HFF-Myc (cell line): ENCODE measurements around the gene RIMOC1.
A peak's percentile ranks its signal among the peaks of the same experiment; 100 is the strongest.

Source experiments
- DNase-seq: peaks from one replicate; pipeline ENCODE4 v3.0.0-alpha.2; 2011; ENCODE audit warnings: low read depth; ENCODE audit errors: extremely low read depth
- H3K4me3 ChIP-seq: replicated peaks from 2 replicates; pipeline ENCODE4 v1.5.1; 2011; ENCODE audit warnings: low read depth, mild to moderate bottlenecking, control low read depth, low read length
- TF ChIP-seq, protein P1 (sequence below): IDR thresholded peaks from 2 replicates; pipeline ENCODE4 v1.5.1; 2012; ENCODE audit warnings: mild to moderate bottlenecking, low read depth, low read length, control low read depth; ENCODE audit errors: missing control alignments

Gene RIMOC1

DNA sequence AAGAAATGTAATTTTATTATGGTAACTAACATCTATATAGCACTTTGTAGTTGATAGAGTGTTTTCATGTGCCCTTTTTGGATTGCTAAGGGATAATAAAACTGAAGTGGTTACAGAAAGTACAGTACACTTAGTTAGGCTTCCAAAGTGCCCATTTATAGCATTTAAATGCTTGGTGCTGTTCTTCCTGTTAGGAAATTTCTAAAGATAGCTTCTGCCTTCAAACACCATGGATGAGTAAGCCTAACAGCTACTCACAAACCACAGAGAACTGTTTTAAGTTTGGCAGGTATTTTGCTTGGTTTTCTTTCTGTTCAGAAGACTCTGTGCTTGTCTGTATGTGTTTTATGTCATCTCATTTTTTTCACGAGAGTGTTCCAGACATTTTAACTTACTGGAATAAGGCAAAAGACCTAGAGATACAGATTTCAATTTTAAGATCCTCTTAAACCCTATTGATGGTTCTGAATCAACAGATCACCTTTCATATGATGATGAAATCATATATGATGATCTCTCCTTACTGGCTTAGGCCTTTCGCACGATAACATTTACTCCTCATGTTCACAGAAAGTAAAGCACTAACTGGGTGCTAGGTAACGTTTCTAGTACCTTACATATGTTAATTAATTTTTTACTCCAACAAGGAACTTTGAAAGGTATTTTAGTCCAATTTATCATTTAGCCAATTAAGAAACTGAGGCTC is 4.4 kb downstream of the RIMOC1 start:
- no peak overlapping the region for H3K4me3 ChIP-seq
- TF ChIP-seq, protein P1, sequence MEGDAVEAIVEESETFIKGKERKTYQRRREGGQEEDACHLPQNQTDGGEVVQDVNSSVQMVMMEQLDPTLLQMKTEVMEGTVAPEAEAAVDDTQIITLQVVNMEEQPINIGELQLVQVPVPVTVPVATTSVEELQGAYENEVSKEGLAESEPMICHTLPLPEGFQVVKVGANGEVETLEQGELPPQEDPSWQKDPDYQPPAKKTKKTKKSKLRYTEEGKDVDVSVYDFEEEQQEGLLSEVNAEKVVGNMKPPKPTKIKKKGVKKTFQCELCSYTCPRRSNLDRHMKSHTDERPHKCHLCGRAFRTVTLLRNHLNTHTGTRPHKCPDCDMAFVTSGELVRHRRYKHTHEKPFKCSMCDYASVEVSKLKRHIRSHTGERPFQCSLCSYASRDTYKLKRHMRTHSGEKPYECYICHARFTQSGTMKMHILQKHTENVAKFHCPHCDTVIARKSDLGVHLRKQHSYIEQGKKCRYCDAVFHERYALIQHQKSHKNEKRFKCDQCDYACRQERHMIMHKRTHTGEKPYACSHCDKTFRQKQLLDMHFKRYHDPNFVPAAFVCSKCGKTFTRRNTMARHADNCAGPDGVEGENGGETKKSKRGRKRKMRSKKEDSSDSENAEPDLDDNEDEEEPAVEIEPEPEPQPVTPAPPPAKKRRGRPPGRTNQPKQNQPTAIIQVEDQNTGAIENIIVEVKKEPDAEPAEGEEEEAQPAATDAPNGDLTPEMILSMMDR = no peak

DNA sequence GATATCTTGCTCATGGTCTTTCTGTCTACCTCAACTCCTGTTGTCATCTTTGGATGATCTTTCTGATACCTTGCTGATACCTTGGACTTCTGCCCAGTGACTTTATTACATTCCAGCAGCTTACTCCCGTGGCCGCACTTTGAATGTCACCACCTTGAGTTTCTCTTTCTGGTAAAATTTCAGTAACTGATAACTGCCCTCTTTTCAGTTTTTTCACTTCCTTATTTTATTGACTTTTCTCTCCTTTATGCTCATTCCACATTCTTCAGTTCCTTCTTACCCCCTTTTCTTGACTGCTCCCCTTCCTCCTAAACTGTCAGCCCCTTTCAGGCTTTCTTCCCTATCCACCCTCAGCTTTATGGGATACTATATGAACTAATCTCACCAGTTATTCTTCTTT is 14.0 kb downstream of the RIMOC1 start:
- H3K4me3 ChIP-seq = no peak overlapping the region
- TF ChIP-seq, protein P1 = no peak
- no peak for DNase-seq

More for the DNA sequence above, 4.4 kb downstream of the RIMOC1 start:
- no peak for DNase-seq

DNA sequence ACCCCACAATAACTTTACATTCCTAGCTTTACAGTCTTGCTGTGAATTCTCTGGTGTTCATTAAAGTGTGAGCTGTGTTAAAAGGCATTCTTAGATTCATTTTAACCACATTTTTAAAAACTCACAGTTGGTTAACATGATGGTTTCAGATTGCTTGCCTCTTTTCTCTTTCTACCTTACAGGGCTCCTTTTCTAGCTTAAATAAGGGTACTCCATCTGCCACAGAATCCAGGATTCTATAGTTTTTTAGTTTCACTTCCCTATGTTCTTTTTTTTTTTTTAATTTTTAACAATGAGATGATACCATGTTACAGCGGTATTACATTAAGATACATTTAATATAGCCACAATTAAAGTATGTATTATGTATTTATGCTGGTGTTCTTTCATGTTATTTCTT is 17.0 kb downstream of the RIMOC1 start:
- TF ChIP-seq, protein P1 = no peak
- H3K4me3 ChIP-seq = no peak overlapping the region
- DNase-seq = no peak

DNA sequence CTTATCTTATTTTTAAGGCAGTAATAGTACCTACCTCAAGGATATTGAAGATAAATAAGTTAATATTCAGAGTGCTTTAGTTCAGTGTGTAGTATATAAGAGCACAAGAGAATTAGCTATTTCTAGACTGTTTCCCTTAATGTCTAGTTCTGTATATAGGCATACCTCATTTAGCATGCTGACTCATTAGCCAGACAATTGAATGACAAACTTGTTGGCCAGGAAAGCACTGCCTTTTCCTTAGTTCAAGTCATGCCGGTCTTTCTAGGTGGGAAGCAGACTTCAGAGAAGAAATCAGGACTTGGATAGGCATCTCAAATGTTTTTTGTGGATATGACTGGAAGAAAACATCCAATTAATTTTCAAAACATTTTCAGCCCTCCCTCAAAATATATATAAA is 17.7 kb downstream of the RIMOC1 start:
- TF ChIP-seq, protein P1 = no peak
- DNase-seq = no peak

DNA sequence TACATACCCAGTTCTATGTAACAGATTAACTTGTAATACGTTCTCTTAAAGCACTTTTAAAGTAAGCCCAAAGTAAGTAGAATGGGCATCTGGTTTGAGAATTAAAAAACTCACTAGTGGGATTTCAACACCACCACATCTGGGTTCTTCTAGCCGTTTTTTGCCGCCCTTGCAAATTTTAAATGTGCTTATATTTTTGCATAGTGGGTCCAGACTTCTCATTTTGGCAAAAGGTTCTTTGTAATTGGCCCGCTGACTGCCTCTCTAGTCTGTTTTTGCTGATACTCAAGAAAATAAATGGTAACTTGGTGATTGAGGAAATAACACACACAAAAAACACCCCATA is 20.4 kb downstream of the RIMOC1 start:
- DNase-seq = no peak
- H3K4me3 ChIP-seq = peak overlapping the region; percentile 69
- TF ChIP-seq, protein P1 = no peak

More for the DNA sequence above, 17.7 kb downstream of the RIMOC1 start:
- H3K4me3 ChIP-seq = no peak overlapping the region

DNA sequence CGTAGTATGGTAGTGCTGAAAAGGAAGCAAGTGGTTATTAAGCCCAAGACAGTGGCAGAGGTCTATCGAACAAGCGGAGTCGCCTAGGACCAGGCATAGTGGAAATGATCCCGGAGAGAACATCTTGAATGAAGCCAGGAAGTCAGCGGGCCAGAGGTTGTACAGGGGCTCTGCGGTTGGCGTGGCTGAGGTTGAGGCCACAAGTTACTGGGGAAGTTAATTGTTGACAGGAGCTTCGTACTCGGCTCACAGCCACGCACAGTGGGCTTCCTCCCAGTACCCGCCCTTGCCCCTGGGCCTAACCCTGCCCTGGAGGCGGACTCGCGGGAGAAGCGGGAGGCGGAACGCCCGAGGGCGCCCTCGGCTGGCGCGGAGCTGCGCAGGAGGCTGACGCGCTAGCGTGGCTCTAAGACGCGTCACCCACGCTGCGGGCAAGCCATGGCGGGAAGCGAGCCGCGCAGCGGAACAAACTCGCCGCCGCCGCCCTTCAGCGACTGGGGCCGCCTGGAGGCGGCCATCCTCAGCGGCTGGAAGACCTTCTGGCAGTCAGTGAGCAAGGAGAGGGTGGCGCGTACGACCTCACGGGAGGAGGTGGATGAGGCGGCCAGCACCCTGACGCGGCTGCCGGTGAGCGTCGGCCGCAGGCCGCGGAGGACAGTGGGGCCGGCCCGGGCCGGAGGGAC is 20.9 kb downstream of the RIMOC1 start, which contains the start of gene FBXO4:
FBXO4 (plus strand) TSS at position 410 of the 683 bp plus-strand sequence; CDS start at position 439, 29 bp downstream.
- DNase-seq = peak; percentile 44
- H3K4me3 ChIP-seq = peak within 1 kb of the TSS; percentile 69
- TF ChIP-seq, protein P1 = peak; percentile 51
